Limb (tissue), 2 donors: ENCODE data around the gene G6PC3.
"Not testable (repeated sequence)": the region's sequence is repeated elsewhere in the genome, so short reads cannot be mapped to it uniquely, and the experiment has no call there.

Experiments used
- DNase-seq, 2 donors: peaks; one replicate each; pipeline ENCODE4 v3.0.0-alpha.2; 2016; ENCODE audit errors: extremely low spot score in 2 of 2

G6PC3 gene

DNA sequence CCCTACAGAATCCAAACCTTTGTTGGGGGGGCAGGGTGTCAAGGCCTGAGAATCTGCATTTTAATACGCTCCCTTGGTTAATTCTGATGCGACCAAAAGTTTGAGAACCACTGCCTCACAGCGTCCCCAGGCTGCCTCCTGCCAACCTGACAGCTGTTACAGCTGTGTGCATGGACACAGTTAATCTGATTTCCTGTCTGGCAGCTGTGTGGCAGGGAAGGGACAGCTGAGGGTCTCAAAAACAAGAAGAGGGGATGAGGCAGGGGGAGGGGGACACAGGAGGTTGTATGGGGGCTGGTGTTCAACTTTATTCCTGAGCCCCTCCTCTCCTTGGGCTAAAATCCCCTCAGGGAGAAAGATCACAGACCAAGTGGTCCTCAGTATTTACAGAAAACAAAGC is 35.4 kb downstream of the G6PC3 start:
- DNase-seq = peak in 1 of 2 donors; percentile 60

DNA sequence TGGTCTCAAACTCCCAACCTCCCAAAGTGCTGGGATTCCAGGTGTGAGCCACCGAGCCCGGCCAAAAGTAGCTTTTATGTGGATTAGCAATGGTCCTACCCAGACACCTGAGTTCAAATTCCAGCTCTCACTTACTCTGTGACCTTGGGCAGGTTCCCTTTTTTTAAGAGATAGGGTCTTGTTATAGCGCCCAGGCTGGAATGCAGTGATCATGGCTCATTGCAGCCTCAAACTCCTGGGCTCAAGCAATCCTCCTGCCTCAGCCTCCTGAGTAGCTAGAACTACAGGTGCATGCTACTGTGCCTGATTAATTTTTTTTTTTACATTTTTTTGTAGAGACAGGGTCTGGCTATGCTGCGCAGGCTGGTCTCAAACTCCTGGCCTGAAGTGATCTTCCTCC is 36.3 kb downstream of the G6PC3 start:
- no peak for DNase-seq

DNA sequence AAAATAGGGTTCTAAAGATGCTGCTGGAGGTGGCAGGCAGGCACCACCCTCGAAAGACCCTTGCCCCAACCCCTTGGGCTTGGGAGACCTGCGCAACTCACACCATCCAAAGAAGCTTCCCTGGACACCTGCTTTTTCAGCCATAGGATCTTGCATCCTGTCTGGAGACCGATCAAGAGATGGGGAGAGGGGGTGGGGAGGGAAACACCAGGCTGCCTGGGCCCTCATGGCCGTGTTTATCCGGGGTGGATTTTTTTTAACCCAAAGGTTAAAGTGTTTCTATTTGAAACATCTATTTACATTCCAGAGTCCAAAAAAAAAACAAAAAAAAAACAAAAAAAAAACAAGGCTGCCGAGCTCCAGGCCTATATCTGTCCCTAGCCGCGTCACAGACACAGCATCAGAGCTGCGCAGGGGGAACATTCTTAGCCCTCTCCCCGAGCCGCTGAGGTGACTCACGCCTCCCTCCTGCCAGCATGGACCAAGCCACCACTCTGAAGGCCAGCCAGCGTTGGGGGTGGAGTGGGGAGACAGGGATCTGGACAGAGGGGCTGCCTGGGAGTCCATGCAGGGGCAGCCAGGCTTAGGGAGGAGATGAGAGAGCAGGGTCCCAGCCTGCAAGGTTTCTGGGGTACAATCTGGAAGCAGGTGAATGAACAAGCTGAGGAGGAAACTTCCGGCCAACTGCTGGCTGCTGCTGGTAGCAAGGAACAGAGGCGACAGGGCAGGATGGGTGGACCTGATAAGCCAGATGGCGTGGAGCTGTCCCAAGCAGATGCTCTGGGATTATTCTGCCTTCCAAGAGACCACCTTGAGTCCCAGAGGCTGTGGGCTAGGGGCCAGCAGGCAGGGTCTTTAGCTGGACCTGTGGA is 38.1 kb downstream of the G6PC3 start:
- DNase-seq = no peak

DNA sequence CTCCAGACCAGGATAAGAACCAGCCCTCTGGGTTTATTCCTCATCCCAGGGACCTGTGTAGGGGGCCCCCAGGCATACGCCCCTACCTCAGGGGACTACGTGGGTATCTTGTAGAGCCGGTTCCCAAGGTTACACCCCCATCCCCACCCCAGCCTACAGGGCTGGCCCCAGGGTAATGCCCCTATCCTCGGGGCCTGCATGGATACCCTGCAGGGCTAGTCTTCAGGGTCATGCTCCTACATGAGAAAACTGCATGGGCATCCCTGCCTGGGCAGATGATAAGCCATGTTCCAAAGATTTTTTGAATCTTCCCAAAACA is 38.7 kb downstream of the G6PC3 start:
- DNase-seq = no peak

DNA sequence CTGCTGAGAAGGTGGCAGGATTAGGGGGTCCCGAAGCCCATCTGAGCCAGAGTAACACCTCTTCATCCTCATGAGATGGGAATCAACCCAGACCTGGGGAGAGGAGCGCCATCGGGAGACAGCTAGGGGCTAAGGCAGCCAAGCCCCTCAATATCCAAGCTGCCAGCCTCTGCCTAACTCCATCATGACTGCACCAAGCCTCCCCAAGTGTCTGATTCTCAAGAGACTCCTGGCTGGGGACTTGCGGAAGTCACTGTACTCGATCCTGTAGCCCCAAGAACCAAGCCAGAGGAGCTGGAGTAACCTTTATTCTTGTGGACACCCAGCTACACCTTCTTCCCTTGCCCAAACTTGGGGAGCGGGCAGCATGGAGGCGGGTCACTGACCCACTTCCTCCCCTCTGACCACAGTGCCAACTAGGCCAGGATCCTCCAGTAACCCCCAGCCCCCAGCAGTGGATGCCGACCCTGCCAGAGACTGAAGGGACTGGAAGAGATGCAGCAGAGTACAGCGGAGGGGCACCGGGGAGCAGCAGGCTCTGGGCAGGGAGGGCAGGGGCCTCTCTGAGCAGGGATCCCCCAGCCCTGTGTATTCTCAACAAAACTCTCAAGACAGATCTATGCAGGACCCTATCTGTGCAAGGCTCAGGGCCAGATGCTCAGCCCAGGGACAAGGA is 39.6 kb downstream of the G6PC3 start:
- no peak for DNase-seq

DNA sequence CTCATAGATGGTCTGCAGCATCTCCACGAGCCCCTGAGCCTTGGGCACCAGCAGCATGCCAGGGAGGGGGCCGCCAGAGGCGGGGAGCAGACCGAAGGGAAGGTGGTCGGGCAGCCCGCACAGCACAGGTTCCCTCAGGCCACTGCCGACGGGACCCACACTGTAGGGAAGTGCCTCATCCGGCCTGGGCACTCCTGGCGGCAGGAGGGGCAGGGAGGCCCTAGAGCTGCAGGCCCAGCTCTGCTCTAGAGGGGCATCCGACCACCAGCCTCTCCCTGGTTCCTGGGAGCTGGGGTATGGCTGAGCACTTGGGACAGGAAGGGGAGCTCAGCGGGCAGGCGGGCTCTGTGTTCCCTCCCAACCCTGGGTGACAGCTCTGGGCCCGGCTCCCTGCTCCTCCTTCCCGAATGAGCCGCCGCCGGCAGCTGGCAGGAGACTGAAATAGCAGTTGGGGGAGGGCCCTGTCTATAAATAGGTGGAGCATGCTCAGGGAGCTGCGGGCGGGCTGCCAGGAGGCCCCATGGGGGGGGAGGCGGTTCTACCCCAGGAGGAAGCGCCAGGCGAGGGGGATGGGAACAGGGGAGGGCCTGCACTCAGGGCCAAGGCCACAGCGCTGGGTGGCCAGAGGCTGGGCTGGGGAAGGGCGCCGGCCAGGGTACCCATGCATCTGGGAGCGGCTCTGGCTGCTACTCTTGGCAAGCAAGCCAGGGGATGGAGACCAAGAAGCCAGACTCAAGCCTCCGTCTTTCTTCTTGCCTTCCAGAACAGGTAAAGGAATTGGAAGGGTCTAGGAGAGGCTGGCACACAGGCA is 40.5 kb downstream of the G6PC3 start:
- DNase-seq = peak; percentile 94 to 96

DNA sequence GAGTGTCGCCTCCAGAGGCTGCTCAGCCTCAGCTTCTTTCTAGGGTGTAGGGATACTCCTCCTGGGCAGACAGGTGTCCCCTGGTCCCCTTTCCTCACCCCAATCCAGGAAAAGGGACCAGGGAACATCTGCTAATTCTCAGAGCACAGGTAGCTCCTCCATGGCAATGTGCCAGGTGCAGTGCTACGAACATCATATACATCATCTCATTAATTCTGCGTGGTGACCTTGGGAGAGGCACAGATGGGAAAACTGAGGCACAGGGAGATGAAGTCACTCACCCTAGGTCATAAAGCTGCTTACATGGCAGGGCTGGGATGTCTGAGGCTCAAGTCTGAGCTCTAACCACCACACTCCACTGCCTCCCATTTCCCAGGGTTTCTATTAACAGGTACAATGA is 41.2 kb downstream of the G6PC3 start:
- no peak for DNase-seq

DNA sequence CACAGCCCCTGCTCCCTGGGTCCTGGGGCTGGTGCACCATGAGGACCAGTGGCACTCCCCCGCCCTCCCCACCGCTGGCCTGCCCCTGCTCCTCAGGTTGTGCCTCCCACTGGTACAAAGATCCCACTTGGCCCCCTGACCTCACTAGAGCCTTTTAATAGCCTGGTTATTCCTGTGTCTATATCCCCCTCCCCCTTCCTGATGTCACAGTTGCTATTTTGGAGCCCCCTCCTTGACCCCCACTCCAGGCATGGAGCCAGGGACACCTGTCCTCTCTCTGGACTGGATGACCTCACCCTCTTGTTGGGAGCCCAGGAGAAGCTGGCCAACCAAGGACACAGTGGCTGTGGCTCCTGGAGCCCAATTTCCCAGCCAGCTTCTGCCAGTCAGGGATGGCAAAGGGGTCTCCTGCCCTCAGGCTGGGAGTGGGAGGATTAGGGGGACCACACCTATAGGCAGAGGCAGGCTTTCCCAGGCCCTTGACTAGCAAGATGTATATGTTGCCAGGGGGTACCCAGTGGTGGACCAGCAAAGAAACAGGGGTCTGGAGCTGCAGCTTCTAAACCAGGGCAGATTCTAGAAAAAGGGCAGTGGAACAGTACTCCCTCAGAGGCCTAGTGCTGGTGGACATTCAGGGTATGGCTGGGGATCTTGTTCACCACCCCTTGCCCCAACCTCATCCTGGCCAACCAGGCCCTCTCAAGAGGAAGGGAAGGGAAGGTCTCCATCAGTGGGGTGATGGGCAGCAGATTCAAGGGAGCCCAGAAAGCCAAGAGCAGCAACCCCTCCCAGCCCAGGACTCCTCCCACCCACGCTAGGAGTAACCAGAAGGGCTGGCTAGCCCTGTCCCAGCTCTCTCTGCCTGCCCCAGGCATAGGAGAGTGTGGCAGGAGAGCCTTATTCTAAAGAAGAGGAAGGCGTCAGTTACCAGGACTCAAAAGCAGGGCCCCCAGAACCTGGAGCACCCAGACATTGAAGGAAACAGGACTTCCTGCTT is 42.0 kb downstream of the G6PC3 start:
- no peak for DNase-seq

DNA sequence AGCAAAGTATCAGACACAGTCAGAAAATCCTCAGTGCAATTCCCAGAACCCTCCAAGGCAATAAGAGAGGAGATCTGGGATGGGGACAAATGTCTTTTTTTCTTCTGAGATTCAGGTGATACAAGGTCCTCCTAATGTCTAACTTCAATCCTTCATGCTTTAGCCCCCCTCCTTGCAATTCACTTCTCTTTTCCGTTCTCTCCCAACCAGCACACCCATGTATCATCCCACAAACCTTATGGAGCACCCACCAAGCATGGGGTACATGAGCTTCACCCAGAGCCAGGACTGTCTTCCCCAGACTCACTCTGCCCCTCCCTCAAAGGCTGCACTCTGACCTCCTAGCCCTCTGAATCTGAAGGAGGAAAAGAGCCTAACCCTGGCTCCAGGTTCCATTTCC is 42.8 kb downstream of the G6PC3 start:
- DNase-seq = no peak

DNA sequence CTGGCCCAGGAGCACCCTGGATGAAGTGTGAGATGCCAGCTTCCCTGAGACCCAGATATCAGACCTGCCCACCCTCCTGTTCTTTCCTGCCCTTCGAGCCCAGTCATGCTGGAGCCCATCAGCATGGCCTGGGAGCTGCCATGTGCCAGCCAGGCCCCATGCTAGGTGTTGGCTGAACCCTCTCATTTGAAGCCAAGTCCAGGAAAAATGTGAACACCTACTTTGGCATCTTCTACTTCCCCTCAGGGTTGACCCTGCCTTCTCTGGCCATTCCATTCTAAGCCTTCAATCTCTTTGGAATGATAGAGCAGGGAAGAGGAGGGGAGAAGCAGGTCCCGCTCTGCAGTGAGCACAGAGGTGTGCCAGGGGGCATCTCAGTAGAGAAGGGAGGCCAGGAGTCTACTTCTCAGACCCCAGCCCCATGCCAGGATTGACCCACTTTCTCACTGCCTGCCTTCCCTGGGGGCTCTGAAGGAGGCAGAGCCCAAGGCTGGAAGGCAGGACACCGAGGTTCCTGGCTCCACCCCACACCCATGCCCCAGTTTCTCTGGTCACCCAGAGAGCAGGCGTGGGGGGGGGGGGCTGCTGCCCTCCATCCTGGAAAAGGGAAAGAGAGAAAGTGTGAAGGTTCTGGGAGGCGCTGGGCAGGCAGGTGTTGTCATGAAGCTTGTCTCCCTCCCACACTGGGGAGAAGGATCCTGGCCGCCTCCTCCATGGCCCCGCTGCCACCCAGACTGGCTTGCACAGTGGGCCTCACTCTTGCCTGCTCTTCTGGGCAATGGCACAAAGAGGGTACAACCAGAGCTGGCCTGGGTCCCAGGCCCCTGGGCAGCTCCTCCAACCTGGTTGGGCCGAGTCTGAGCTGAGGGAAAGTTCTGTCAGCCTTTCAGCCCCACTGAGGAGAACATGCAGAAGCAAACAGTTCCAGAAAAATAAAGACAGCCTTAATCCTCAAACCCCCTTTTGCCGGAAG is 43.6 kb downstream of the G6PC3 start:
- no peak for DNase-seq

DNA sequence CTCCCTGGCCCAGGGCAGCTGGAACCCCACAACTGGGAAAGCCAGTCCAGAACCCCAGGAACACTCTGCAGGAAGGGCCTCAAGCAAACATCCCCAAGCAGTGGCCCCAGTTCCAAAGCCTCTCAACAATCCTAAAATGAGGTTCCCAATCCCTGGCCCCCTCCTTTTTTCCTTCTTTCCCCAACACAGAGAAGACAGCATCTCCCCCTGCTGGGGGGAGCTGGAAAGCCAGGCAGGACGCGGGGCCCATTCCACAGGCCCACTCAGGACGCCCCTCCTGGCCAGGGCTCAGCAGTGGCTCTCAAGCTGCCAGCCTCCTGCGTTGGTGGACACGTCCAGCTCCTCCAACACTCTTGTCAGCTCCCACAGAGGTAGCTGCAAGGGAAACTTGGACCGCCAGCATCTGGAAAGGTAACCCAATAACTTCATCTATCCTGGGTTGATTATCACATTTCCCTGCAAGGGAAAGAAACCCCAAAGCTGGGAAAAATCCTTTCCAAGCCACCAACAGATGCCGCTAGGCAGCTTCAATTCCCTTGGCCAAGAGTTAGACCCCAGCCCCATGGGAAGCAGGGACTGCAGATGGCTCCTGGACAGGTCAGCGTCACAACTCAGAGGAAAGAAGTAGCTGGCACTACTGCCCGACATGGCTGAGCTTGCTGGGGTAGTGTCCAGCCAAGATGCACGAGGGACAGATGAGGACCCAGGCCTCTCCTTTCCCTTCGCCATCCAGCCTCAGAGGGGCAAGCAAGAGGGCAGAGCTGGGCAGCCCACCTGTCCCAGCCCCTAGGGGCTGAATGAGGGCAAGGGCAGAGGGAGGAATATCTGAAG is 45.3 kb downstream of the G6PC3 start:
- peak in 1 of 2 donors; percentile 74 for DNase-seq

DNA sequence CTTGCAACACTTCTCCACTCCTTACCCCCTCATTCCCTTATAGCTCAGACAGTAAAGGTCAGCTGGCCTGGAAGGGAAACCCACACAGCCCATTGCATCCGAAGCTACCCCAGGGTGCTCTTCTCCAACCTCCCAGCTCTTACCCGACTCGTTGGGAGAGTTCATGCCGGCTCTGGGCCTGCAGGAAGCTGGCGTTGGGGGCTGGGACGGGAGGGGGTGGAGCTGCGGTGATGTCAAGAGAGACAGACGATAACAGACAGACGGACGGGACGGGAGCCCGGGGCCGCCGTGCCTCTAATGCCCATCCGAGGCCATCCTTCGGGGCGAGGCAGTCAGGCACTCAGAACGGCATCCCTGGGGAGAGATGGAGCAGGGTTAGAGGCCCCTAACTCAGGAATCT is 46.8 kb downstream of the G6PC3 start:
- no peak for DNase-seq

DNA sequence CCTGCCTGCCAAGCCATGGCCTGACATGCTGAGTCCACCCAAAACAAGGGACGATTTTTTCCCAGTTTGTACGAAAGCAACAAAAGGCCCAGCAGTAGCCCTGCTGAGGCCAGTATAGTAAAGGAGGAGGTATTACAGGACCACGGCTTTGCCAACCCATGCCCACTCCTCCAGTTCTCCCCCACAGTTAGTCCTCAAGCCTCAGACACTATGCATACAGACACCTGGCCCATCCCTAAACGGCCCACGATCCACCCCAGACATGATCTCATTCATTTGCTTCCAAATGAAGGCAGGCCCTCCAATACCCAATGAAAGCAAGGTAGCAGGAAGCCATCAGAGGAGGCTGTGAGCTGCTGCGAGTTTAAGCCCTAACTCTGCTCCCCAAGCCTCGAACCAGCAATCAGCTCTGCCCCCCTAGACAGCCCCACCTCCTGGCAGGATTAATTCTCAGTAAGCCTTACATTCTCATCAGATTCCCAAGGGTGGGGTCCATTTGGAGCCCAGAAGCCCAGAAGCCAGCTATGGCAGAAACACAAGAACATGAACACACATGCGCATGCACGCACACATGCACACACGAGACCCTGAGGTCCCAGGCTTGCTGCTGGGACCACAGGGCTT is 48.0 kb downstream of the G6PC3 start:
- no peak for DNase-seq

DNA sequence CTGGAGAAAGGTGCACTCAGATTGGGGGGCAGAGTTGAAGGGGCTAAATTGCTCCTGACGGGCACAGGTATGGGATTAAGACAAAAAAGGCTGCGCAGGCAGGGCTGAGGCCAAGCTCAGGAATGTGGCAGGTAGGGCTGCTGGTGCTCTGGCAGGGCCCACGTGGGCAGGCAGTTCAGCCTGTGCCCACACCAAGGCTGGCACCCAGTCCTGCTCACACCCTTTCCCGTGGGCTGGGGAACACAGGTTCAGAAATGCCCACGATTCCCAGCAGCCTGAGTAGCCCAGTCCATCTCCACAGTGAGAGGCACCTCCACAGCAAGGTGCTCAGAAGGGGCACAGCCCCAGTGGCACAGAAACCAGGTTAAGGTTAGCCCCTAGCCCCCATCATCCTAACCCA is 48.5 kb downstream of the G6PC3 start:
- no peak for DNase-seq

DNA sequence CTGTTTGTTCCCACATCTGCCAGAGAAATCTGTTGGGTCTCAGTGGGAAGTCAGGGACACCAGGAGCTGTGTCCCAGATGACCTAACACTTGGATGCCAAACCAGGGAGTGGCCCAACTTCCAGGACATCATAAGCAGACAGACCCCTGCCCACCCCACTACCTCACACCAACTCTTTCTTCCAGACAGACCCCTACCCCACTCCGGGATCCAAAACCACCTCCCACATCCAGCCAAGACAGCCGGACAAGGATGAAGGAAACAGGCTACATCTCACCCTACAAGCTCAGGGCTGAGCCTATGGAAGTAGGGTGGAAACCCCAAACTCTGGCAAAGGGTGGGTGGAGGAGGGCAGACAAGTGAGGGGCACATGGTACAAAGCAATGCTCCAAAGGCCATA is 49.3 kb downstream of the G6PC3 start:
- no peak for DNase-seq

DNA sequence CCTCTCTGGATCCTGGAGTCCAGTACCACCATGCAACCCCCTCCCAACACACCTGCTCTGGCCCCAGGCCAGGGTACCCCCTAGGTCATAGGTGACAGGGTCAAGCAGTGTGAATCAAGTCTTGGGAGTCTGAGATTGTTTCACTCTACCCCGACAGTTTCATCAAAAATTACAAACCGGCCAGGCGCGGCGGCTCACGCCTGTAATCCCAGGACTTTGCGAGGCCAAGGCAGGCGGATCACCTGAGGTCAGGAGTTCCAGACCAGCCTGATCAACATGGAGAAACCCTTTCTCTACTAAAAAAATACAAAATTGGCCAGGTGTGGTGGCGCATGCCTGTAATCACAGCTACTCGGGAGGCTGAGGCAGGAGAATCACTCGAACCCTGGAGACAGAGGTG is 49.7 kb downstream of the G6PC3 start:
- not testable (repeated sequence) for DNase-seq

DNA sequence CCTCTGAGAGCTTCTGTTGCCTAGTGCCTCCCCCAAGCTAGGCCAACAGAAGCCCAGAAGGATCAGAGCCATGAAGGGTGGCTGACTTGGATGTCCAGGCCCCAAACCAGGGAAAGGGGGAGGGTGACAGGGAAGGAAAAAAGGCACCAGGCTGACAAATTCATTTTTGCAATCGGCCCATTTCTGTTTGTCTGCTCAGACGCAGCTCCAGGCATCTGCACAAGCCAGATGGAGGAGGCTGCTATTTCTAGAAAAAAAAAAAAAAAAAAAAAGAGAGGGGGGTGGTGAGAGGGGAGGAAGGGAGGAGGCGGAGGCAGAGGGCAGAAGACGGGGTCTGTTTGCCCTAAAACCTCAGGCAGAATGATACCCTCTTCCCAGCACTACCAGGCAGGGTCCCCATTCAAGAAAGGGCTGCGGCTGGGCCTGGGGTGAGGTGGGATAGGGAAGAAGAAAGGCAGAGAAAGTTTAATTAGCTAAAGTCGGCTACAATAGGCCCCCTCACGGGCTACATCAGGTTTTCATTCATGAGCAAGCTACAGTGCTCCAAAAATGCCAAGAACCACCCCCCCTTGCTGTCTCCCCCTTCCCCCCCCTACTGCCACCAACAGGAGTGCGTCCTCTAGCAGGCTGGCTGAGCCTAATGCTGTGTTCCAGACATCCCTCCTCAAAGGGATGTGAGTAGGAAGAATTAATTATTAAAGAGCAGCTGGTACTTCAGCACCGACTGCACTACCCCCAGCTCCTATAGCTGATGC is 50.5 kb downstream of the G6PC3 start:
- DNase-seq = no peak
